Spleen (tissue), 7 donors: Measurements from ENCODE around the gene LRRN4CL.
"Not testable (repeated sequence)": the region's sequence is repeated elsewhere in the genome, so short reads cannot be mapped to it uniquely, and the experiment has no call there.

Experiments used
- POLR2A ChIP-seq, 3 donors: fragments of 450-650 bp; IDR thresholded peaks; one replicate each; pipeline ENCODE4 v1.5.1; 2017; ENCODE audit warnings: antibody characterized with exemption in 3 of 3, mild to moderate bottlenecking in 1 of 3
- POLR2AphosphoS5 ChIP-seq, 3 donors: sonication (generic); formaldehyde crosslinking; IDR thresholded peaks; one replicate each; pipeline ENCODE4 v1.5.1; 2017; ENCODE audit warnings: antibody characterized with exemption in 3 of 3
- TF ChIP-seq, protein P1 (sequence below), 11 experiments: fragments of 200-600 bp in 7 of 11; fragments of 450-650 bp in 4 of 11; sonication (generic) in 4 of 11; IDR thresholded peaks in 8 of 11; conservative IDR thresholded peaks in 3 of 11; 1 replicate in 7 of 11; 2 replicates in 4 of 11; pipeline versions ENCODE4 v1.4.0 to v1.8.0; 2016 to 2021; ENCODE audit warnings: antibody characterized with exemption in 11 of 11, inconsistent platforms in 4 of 11, mild to moderate bottlenecking in 1 of 11
- donor health status: DM: no; HTN: no; CAD: no; lungs with moderate emphysema.
- donor health status: DM: no; HTN: no; CAD: no.
- donor health status: DM: no; HTN: no; CAD: no.

DNA sequence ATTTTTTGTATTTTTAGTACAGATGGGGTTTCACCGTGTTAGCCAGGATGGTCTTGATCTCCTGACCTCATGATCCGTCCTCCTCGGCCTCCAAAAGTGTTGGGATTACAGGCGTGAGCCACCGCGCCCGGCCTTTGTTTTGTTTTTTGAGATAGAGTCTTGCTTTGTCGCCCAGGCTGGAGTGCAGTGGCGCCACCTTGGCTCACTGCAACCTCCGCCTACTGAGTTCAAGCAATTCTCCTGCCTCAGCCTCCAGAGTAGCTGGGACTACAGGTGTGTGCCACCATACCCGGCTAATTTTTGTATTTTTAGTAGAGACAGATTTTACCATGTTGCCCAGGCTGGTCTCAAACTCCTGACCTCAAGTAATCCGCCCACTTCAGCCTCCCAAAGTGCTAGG, 39.0 kb downstream of the LRRN4CL start:
- not testable (repeated sequence) for TF ChIP-seq POLR2AphosphoS5, POLR2A (IDR thresholded peaks at IDR 0.05)
- TF ChIP-seq, protein P1, sequence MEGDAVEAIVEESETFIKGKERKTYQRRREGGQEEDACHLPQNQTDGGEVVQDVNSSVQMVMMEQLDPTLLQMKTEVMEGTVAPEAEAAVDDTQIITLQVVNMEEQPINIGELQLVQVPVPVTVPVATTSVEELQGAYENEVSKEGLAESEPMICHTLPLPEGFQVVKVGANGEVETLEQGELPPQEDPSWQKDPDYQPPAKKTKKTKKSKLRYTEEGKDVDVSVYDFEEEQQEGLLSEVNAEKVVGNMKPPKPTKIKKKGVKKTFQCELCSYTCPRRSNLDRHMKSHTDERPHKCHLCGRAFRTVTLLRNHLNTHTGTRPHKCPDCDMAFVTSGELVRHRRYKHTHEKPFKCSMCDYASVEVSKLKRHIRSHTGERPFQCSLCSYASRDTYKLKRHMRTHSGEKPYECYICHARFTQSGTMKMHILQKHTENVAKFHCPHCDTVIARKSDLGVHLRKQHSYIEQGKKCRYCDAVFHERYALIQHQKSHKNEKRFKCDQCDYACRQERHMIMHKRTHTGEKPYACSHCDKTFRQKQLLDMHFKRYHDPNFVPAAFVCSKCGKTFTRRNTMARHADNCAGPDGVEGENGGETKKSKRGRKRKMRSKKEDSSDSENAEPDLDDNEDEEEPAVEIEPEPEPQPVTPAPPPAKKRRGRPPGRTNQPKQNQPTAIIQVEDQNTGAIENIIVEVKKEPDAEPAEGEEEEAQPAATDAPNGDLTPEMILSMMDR (IDR thresholded peaks at IDR 0.05 in 8 of 11, conservative IDR thresholded peaks at IDR 0.05 in 3 of 11) = not testable (repeated sequence)
